Measurements from ENCODE around the gene RMC1. TPM values are rescaled to one million over a fixed set of nuclear protein-coding genes. Genes with fewer than 3 reads are reported as not detected.

RMC1 gene
- 31.0 and 33.7 TPM in 2 replicates for total RNA-seq (2022)
- Bru-seq, nascent RNA: percentile 75 among the genes with signal in this experiment
- percentile 70 among the genes with signal in this experiment for BruChase-seq, experiment 1, labeled RNA remaining after a 6-hour chase
- BruChase-seq, experiment 2, labeled RNA remaining after a 2-hour chase: percentile 69 among the genes with signal in this experiment
- long read RNA-seq, transcript RMC1-201 (20 exons, 2,162 nt): major isoform, 25 of 49 reads
- long read RNA-seq, partial matches to known transcripts: 3 of 49 reads
- long read RNA-seq, other reads (novel, unspliced or antisense): 21 of 49 reads

DNA sequence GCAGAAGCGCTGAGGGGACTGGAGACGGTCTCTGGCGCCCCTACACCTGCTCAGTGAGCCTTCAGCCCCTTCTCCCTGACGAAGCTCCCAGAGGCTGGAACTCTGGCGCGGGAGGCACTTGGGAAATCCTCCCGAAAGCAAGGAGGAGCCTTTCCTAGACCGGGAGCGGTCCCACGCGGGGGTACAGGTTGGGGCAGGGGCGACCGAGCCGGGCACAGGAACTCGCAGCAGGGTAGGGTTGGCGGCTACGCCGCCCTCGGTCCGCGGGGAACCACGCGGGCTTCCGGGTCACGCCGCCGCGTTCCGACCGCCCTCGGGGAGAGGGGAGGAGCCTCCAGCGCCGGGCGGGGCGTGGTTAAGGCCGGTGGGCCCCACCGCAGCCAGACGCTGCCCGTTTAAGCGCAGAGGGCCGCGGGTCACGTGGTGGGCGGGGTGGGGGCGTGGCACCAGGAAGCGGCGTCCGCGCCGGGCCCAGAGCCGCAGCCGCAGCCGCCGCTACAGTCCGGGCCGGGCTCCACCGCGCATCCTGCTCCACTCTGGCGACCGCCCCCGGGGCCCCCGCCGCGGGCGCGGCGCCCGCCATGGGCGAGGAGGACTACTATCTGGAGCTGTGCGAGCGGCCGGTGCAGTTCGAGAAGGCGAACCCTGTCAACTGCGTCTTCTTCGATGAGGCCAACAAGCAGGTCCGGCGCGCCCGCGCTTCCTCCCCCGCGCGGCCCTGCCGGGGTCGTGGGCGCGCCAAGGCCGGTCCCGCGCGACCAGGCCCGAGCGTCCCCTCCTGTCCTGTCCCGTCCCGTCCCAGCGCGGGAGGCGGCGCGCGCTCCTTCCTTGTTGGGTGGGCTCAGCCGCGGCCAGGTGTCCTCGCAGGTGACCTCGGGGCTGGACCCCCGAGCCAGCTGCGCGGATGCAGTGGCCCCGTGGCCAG, at the start of gene RMC1:
RMC1 (plus strand) TSS at position 474 of the 925 bp plus-strand sequence; CDS start at position 582, 108 bp downstream.
- TF ChIP-seq CTCF (IDR thresholded peaks at IDR 0.05; ENCODE audit: unreplicated experiment): no peak
- no TSS peak for BruUV-seq (replicated peaks)
- Mint-ChIP-seq H3K27ac (ENCODE audit: unreplicated experiment) (peak within 1 kb of the TSS; percentile 87), H3K36me3 (ENCODE audit: insufficient read depth, unreplicated experiment) (peaks cover 32% of the 10 kb centered on the region), H3K27me3 (ENCODE audit: unreplicated experiment) (no peaks in the 10 kb centered on the region), H3K4me1 (ENCODE audit: low read depth, unreplicated experiment) (peaks cover 17% of the 10 kb centered on the region), H3K9me3 (ENCODE audit: low read depth, unreplicated experiment) (no peaks in the 10 kb centered on the region), H3K4me3 (ENCODE audit: low read depth, unreplicated experiment) (peak within 1 kb of the TSS; percentile 96)
- CTCF ChIA-PET: no interaction called here
- peak; percentile 98 for DNase-seq
- intact Hi-C loops (cut with micrococcal nuclease; ENCODE audit: unreplicated experiment): loop anchor here (5.0 kb wide), 2 partner anchors 209 to 309 kb away; no protein-coding TSS in a partner anchor

DNA sequence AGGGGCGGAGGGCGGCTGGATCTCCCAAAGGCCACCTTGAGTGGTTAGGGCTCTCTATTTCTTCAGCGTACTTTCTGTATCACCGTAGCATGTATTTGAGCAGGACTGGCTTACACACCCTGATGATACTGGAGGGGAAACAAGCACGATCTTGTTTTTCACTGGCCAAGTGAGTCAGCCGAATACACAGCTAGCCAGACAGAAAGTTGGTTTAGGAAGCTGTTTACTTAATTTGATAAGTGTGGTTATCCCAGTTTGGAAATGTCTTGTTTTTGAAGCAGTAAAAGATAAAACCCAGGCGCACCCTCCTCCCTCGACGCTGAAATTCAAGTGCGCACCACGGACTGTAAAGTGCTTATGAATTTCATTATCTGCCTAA, 49.6 kb upstream of the RMC1 start:
- H3K27me3 Mint-ChIP-seq (ENCODE audit: unreplicated experiment): no peaks in the 10 kb centered on the region
- peaks cover 37% of the 10 kb centered on the region for H3K36me3 Mint-ChIP-seq (ENCODE audit: insufficient read depth, unreplicated experiment)
- no peaks in the 10 kb centered on the region for H3K9me3 Mint-ChIP-seq (ENCODE audit: low read depth, unreplicated experiment)
- DNase-seq: peak; percentile 3
- intact Hi-C loops (cut with micrococcal nuclease; ENCODE audit: unreplicated experiment): no loop called here
- H3K4me3 Mint-ChIP-seq (ENCODE audit: low read depth, unreplicated experiment): peak overlapping the region; percentile 83
- peak overlapping the region; percentile 92 for H3K27ac Mint-ChIP-seq (ENCODE audit: unreplicated experiment)
- CTCF ChIA-PET: interaction anchor here (0.7 to 1.5 kb wide), 3 partner anchors 11 to 320 kb away, joined by 3 to 5 read pairs (median 4); no protein-coding TSS in a partner anchor
- no TSS peak for BruUV-seq (replicated peaks)
- TF ChIP-seq CTCF (IDR thresholded peaks at IDR 0.05; ENCODE audit: unreplicated experiment): no peak
- H3K4me1 Mint-ChIP-seq (ENCODE audit: low read depth, unreplicated experiment): peaks cover 37% of the 10 kb centered on the region

DNA sequence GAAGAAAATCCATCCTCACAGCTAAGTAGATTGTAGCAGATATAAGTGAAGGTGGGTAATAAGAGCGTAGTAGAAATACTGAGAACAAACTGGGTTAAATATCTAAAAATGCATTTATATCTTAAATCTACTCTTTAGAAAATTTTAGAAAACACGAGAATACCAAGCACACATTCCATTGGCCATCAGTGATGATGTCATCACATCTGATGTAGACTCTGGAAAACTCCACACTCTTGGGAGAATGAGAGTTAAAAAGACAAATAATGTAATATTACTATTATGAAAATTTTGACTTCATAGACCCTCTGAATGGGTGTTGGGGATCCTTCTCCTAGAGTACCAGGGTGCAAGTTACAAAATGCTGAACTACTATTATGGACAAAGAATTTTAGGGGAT, 46.5 kb upstream of the RMC1 start:
- TF ChIP-seq CTCF (IDR thresholded peaks at IDR 0.05; ENCODE audit: unreplicated experiment): no peak
- no peak for DNase-seq
- no peaks in the 10 kb centered on the region for H3K9me3 Mint-ChIP-seq (ENCODE audit: low read depth, unreplicated experiment)
- peaks cover 44% of the 10 kb centered on the region for H3K36me3 Mint-ChIP-seq (ENCODE audit: insufficient read depth, unreplicated experiment)
- no TSS peak for BruUV-seq (replicated peaks)
- no peak overlapping the region for H3K4me3 Mint-ChIP-seq (ENCODE audit: low read depth, unreplicated experiment)
- H3K27ac Mint-ChIP-seq (ENCODE audit: unreplicated experiment): no peak overlapping the region
- intact Hi-C loops (cut with micrococcal nuclease; ENCODE audit: unreplicated experiment): no loop called here
- H3K27me3 Mint-ChIP-seq (ENCODE audit: unreplicated experiment): no peaks in the 10 kb centered on the region
- CTCF ChIA-PET: no interaction called here
- H3K4me1 Mint-ChIP-seq (ENCODE audit: low read depth, unreplicated experiment): peaks cover 63% of the 10 kb centered on the region

GRCh38 chr18:23458830-23459529, 44.3 kb upstream of the RMC1 start:
- H3K4me1 Mint-ChIP-seq (ENCODE audit: low read depth, unreplicated experiment): peaks cover 50% of the 10 kb centered on the region
- intact Hi-C loops (cut with micrococcal nuclease; ENCODE audit: unreplicated experiment): no loop called here
- DNase-seq: no peak
- no peaks in the 10 kb centered on the region for H3K27me3 Mint-ChIP-seq (ENCODE audit: unreplicated experiment)
- no TSS peak for BruUV-seq (replicated peaks)
- peaks cover 47% of the 10 kb centered on the region for H3K36me3 Mint-ChIP-seq (ENCODE audit: insufficient read depth, unreplicated experiment)
- no peaks in the 10 kb centered on the region for H3K9me3 Mint-ChIP-seq (ENCODE audit: low read depth, unreplicated experiment)
- no peak overlapping the region for H3K4me3 Mint-ChIP-seq (ENCODE audit: low read depth, unreplicated experiment)
- peak overlapping the region; percentile 57 for H3K27ac Mint-ChIP-seq (ENCODE audit: unreplicated experiment)
- CTCF ChIA-PET: interaction anchor here (2.0 kb wide), 1 partner anchor 40 kb away, joined by 4 read pairs; no protein-coding TSS in a partner anchor
- no peak for TF ChIP-seq CTCF (IDR thresholded peaks at IDR 0.05; ENCODE audit: unreplicated experiment)

All from Calu3 (cell line).